OCI-LY1 (cell line): ENCODE results near the gene CFAP97.

Experiments
- EZH2 ChIP-seq: fragments of 200-600 bp; sonication (generic), shearing (Covaris generic); IDR thresholded peaks from 2 replicates; pipeline ENCODE4 v1.8.0; 2017; ENCODE audit warnings: borderline replicate concordance, mixed run types, mild to moderate bottlenecking, antibody characterized with exemption, low read length, moderate library complexity, mixed read lengths
- TF ChIP-seq, protein P1 (sequence below): fragments of 200-600 bp; sonication (generic), shearing (Covaris generic); IDR thresholded peaks from 2 replicates; pipeline ENCODE4 v1.5.1; 2017; ENCODE audit warnings: mild to moderate bottlenecking, antibody characterized with exemption, low read length, moderate library complexity, mixed read lengths

DNA sequence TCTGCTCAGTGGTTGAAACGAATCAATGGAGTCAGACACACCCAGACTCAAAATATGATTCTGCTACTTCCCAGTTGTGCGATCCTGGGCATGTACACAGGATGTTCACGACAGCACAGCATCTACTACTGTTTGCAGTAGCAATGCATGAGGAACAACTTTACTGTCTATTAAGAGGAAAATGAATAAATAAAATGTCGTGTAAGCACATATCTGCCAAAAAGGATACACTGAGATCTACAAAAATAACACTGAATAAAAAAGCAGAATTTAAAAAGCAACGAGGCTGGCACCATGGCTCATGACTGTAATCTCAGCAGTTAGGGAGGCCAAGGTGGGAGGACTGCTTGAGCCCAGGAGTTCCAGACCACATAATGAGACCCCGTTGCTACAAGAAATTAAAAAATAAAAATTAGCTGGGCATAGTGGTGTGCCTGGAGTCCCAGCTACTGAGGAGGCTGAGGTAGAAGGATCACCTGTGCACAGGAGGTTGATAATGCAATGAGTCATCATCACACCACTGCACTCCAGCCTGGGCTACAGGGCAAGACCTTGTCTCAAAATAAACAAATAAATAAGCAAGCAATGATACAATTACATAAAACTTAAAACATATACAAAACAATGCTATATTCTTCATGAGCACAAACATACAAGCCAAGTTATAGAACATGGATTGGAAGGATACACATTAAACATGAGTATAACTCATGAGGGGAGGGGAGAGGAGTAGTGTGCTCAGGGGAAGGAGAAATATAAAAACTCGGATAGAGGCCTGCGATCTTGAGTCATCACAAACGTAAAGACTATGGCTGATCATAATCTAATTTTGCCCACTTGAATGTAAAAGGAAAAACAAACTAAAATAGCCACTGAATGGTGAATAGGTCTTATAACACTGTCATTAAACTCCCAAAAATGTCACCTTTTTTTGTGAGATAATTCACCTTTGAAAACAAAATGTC is 8.6 kb downstream of the CFAP97 start:
- no peak for TF ChIP-seq EZH2
- TF ChIP-seq, protein P1, sequence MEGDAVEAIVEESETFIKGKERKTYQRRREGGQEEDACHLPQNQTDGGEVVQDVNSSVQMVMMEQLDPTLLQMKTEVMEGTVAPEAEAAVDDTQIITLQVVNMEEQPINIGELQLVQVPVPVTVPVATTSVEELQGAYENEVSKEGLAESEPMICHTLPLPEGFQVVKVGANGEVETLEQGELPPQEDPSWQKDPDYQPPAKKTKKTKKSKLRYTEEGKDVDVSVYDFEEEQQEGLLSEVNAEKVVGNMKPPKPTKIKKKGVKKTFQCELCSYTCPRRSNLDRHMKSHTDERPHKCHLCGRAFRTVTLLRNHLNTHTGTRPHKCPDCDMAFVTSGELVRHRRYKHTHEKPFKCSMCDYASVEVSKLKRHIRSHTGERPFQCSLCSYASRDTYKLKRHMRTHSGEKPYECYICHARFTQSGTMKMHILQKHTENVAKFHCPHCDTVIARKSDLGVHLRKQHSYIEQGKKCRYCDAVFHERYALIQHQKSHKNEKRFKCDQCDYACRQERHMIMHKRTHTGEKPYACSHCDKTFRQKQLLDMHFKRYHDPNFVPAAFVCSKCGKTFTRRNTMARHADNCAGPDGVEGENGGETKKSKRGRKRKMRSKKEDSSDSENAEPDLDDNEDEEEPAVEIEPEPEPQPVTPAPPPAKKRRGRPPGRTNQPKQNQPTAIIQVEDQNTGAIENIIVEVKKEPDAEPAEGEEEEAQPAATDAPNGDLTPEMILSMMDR, result no peak
